T-helper 2 cell treated with Interferon-gamma antibody and Interleukin-4, amounts not matched to agents 5 μg/mL and 100 μg/mL, for 36 hours (primary cell): Measurements from ENCODE around the gene GGT5.
"Not testable (repeated sequence)": the region's sequence is repeated elsewhere in the genome, so short reads cannot be mapped to it uniquely, and the experiment has no call there.

Source experiments
- DNase-seq: peaks from one replicate; pipeline ENCODE4 v3.0.0; 2021; ENCODE audit warnings: low spot score
- H3K27ac Mint-ChIP-seq: one replicate; pipeline ENCODE4 v1.8.0; 2021; ENCODE audit warnings: mild to moderate bottlenecking, mixed read lengths
- H3K27me3 Mint-ChIP-seq: one replicate; pipeline ENCODE4 v1.8.0; 2021; ENCODE audit warnings: low read depth, mixed read lengths
- H3K36me3 Mint-ChIP-seq: one replicate; pipeline ENCODE4 v1.8.0; 2021; ENCODE audit warnings: low read depth, mixed read lengths
- H3K4me1 Mint-ChIP-seq: one replicate; pipeline ENCODE4 v1.8.0; 2021; ENCODE audit warnings: low read depth, mixed read lengths
- H3K4me3 Mint-ChIP-seq: one replicate; pipeline ENCODE4 v1.8.0; 2022; ENCODE audit warnings: mild to moderate bottlenecking, moderate library complexity, mixed read lengths
- H3K9me3 Mint-ChIP-seq: one replicate; pipeline ENCODE4 v1.8.0; 2021; ENCODE audit warnings: mixed read lengths

GGT5 gene

GRCh38 chr22:24209687-24210086 lies 35.2 kb downstream of the GGT5 start:
- no peak overlapping the region for H3K27ac Mint-ChIP-seq
- no peak overlapping the region for H3K4me3 Mint-ChIP-seq
- no peaks in the 10 kb centered on the region for H3K9me3 Mint-ChIP-seq
- peaks cover 32% of the 10 kb centered on the region for H3K4me1 Mint-ChIP-seq
- peaks cover 2% of the 10 kb centered on the region for H3K27me3 Mint-ChIP-seq
- peaks cover 5% of the 10 kb centered on the region for H3K36me3 Mint-ChIP-seq
- DNase-seq: no peak

DNA sequence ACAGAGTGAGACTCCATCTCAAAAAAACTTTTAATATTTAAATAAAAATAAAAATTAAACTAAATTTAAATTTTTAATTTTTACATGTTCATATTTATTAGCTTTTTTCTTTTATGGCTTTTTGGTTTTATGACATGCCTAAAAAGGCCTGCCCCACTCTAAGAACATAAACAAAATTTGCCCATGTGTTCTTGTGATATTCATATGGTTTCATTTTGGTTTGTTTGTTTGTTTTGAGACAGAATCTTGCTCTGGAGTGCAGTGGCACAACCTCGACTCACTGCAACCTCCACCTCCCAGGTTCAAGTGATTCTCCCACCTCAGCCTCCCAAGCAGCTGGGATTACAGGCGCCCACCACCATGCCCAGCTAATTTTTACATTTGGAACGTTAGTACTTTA lies 35.9 kb downstream of the GGT5 start:
- peaks cover 31% of the 10 kb centered on the region for H3K4me1 Mint-ChIP-seq
- H3K4me3 Mint-ChIP-seq: no peak overlapping the region
- DNase-seq: no peak
- peaks cover 5% of the 10 kb centered on the region for H3K36me3 Mint-ChIP-seq
- peaks cover 2% of the 10 kb centered on the region for H3K27me3 Mint-ChIP-seq
- H3K9me3 Mint-ChIP-seq: no peaks in the 10 kb centered on the region
- H3K27ac Mint-ChIP-seq: no peak overlapping the region

DNA sequence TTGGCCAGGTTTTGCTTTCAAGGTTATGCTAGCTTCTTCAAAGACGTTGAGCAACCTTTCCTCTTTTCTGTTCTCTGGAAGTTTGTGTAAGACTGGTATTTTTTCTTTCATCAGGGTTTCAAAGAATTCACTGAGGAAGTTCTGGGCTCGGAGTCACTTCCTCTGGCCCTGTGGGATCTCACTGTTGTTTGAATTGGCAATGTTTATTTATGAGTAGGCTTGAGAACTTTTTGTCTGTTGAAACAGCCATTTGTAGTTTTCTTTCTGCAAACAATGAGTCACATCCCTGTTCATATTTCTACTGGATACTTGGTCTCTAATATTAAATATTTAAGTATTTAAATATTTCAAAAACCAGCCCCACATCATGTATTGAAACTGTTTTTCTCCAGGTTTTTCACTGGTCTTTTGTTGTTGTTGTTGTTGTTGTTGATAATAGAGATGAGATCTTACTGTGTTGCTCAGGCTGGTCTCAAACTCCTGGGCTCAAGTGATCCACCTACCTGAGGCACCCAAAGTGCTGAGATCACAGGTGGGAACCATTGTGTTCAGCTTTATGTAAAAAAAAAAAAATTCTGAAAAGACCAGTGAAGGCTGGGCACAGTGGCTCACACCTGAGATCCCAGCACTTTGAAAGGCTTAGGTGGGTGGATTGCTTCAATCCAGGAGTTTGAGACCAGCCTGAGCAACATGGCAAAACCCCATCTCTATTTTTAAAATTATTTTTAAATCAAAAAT lies 36.7 kb downstream of the GGT5 start:
- no peak for DNase-seq

DNA sequence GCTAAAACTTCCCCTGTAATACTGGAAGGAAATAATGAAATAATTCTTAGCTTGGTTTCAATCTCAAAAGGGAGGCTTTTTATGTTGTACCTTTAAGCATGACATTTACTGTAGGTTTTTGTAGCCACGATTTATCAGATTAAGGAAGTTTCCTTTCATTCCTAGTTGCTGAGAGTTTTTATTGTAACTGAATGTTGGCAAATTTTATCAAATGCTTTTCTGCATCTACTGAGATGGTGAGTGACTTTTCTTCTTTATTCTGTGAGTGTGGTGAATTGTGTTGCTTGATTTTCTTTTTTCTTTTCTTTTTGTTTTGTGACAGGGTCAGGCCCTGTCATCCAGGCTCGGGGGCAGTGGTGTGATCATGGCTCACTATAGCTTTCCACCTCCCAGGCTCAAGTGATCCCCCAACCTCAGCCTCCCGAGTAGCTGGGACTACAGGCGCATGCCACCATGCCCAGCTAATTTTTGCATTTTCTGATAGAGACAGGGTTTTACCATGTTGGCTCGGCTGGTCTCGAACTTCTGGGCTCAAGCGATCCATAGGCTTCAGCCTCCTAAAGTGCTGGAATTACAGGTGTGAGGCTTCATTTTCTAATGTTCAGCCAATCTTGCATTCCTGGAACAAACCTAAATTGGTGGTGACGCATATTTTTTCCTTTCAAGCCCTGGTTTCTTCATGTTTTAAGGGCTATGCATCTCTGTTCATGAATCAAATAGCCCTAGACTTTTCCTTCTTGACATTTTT lies 37.4 kb downstream of the GGT5 start:
- peaks cover 35% of the 10 kb centered on the region for H3K4me1 Mint-ChIP-seq
- peak overlapping the region; percentile 60 for H3K4me3 Mint-ChIP-seq
- H3K27me3 Mint-ChIP-seq: peaks cover 2% of the 10 kb centered on the region
- H3K36me3 Mint-ChIP-seq: peaks cover 5% of the 10 kb centered on the region
- no peaks in the 10 kb centered on the region for H3K9me3 Mint-ChIP-seq
- peak overlapping the region; percentile 70 for H3K27ac Mint-ChIP-seq
- no peak for DNase-seq

More for the DNA sequence above, 36.7 kb downstream of the GGT5 start:
- H3K27ac Mint-ChIP-seq: peak overlapping the region; percentile 70
- peaks cover 2% of the 10 kb centered on the region for H3K27me3 Mint-ChIP-seq
- H3K36me3 Mint-ChIP-seq: peaks cover 5% of the 10 kb centered on the region
- peaks cover 33% of the 10 kb centered on the region for H3K4me1 Mint-ChIP-seq
- H3K9me3 Mint-ChIP-seq: no peaks in the 10 kb centered on the region
- H3K4me3 Mint-ChIP-seq: peak overlapping the region; percentile 60

DNA sequence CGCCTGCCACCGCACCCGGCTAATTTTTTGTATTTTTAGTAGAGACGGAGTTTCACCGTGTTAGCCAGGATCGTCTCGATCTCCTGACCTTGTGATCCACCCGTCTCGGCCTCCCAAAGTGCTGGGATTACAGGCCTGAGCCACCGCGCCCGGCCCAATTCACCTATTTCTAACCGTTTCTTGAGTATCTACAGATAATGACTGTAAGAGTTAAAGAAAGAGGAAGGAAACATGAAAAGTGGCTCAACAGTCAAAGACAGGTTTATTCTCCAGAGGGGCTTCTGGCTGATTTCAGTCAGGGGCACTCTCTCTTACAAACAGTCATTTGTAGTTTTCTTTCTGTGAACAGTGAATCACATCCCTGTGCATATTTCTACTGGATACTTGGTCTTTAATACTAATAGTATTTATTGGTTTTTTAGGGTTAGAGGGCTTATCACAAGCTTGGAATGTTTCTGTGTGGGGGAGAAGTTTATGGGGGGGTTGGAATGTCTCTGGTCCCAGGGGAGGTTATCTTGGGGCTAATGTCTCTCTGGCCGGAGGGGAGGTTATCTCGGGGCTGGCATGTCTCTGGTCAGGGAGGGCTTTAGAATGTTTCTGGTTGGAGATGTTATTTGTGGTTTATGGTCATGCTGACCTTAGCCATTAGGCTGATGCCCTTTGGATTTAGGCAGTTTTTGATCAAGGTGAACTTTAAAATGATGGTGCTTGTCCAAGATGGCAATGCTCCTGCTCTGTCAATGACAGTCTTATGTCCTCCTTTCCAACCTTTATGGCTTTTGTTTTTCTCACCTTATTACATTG lies 38.2 kb downstream of the GGT5 start:
- Mint-ChIP-seq H3K4me1 (peaks cover 35% of the 10 kb centered on the region), H3K4me3 (peak overlapping the region; percentile 60), H3K27ac (peak overlapping the region; percentile 70)
- not testable (repeated sequence) for H3K9me3 Mint-ChIP-seq, H3K36me3 Mint-ChIP-seq, H3K27me3 Mint-ChIP-seq, DNase-seq

GRCh38 chr22:24205438-24206195 lies 39.3 kb downstream of the GGT5 start:
- Mint-ChIP-seq H3K27ac (peak overlapping the region; percentile 55), H3K4me3 (peak overlapping the region; percentile 1), H3K4me1 (peaks cover 39% of the 10 kb centered on the region), H3K9me3 (no peaks in the 10 kb centered on the region), H3K36me3 (peaks cover 5% of the 10 kb centered on the region), H3K27me3 (no peaks in the 10 kb centered on the region)
- DNase-seq: no peak

GRCh38 chr22:24203856-24204255 lies 41.0 kb downstream of the GGT5 start:
- DNase-seq: not testable (repeated sequence)

DNA sequence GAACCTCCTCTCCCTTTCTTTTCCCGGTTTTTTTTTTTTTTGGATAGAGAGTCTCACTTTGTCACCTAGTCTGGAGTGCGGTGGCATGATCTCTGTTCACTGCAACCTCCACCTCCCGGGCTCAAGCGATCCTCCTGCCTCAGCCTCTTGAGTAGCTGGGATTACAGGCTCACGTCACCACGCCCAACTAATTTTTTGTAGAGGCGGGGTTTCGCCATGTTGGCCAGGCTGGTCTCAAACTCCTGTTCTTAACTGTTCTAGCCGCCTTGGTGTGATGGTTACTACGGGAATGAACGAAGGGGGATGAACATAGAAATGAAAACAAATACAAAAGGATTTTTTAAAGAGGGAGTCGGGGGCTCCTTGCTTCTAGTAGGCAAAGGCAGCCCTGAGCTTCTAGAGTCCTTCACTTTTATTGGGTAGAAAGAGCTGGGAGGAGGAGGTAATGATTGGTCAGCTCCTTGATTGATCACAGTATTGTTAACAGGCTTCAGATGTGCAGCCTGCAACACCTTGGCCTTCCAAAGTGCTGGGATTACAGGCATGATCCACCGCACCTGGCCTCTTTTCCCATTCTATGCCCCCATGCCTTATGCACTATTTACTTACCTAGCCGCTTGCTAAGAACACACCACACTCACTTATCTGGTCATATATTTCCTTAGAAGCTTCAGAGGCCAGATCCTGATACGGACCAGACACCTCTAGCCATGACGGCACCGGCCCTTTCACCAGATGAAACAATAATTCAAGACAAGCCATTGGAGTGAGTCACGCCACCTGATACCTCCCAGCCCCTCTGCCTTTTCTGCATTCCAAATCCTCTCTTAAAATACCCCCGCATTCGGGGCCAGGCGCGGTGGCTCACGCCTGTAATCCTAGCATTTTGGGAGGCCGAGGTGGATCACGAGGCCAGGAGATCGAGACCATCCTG lies 42.9 kb downstream of the GGT5 start:
- Mint-ChIP-seq H3K4me3 (no peak overlapping the region), H3K27me3 (no peaks in the 10 kb centered on the region), H3K36me3 (peaks cover 1% of the 10 kb centered on the region), H3K4me1 (peaks cover 35% of the 10 kb centered on the region), H3K9me3 (no peaks in the 10 kb centered on the region), H3K27ac (no peak overlapping the region)
- DNase-seq: no peak

More at GRCh38 chr22:24203856-24204255, 41.0 kb downstream of the GGT5 start:
- H3K9me3 Mint-ChIP-seq, H3K27ac Mint-ChIP-seq, H3K27me3 Mint-ChIP-seq, H3K36me3 Mint-ChIP-seq, H3K4me3 Mint-ChIP-seq: not testable (repeated sequence)
- H3K4me1 Mint-ChIP-seq: peaks cover 34% of the 10 kb centered on the region

DNA sequence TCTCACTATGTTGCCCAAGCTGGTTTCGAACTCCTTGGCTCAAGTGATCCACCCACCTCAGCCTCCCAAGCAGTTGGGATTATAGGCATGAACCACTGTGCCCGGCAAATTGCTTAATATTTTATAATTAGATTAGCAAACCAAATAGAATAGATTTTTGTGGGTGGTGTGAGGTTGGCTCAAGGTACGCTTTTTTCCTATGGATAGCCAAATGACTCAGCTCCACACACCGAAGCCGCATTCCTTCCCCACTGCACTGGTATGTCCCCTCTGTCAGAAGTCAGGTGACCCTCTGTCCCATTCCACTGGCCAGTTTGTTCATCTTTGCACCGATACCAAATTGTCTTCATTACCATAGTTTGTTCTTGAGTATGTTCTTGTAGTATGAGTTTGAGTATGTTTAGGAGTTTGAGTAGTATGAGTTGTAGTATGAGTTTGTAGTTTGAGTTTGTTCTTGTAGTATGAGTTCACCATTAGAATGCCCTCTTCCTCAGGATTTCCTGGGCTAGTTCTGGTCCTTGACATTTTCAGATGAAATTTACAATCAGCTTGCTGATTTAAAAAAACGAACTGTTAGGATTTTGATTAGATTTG lies 44.2 kb downstream of the GGT5 start:
- Mint-ChIP-seq H3K4me1 (peaks cover 38% of the 10 kb centered on the region), H3K4me3 (no peak overlapping the region), H3K9me3 (no peaks in the 10 kb centered on the region), H3K27me3 (no peaks in the 10 kb centered on the region), H3K27ac (no peak overlapping the region), H3K36me3 (peaks cover 1% of the 10 kb centered on the region)
- no peak for DNase-seq

GRCh38 chr22:24198682-24199052 lies 46.2 kb downstream of the GGT5 start:
- no peak for DNase-seq
- peaks cover 1% of the 10 kb centered on the region for H3K36me3 Mint-ChIP-seq
- no peak overlapping the region for H3K4me3 Mint-ChIP-seq
- H3K9me3 Mint-ChIP-seq: no peaks in the 10 kb centered on the region
- H3K27me3 Mint-ChIP-seq: no peaks in the 10 kb centered on the region
- peaks cover 32% of the 10 kb centered on the region for H3K4me1 Mint-ChIP-seq
- peak overlapping the region; percentile 84 for H3K27ac Mint-ChIP-seq

DNA sequence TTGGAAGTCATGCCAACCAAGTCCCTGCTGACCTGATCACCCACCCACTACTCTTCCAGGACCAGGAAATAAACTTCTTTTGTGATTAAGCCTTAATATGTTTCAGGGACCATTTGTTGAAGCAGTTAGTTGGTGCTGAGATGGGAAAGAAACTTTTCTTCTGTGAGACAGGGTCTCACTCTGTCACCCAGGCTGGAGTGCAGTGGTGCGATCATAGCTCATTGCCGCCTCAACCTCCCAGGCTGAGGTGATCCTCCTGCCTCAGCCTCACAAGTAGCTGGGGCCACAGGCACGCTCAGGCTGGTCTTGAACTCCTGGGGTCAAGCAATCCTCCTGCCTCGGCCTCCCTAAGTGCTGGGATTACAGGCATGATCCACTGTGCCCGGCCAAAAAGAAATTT lies 53.0 kb downstream of the GGT5 start:
- H3K36me3 Mint-ChIP-seq: no peaks in the 10 kb centered on the region
- H3K4me1 Mint-ChIP-seq: peaks cover 13% of the 10 kb centered on the region
- no peak for DNase-seq
- no peaks in the 10 kb centered on the region for H3K27me3 Mint-ChIP-seq
- H3K27ac Mint-ChIP-seq: no peak overlapping the region
- no peak overlapping the region for H3K4me3 Mint-ChIP-seq
- H3K9me3 Mint-ChIP-seq: no peaks in the 10 kb centered on the region

DNA sequence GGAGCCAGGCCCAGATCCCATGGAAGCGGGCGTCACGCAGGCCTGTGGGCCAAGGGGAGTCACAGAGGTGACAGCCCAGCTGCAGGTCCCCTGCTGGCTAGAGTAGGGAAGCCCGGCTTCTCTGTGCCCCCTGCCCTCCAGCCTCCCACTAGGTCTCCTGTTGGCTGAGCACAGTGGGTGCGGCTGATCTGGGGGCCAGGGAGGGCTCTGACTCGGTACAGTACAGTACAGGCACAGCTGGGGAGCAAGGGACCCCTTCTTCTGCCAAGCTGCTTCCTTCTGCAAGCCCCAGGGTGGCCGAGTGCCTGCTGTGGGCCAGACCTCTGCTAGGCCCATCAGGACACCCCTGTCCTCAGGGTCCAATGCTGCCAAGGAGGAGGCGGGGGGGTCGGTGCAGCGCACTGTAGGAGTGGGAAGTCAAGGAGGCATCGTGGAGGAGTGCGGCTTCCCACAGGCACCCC lies 53.5 kb downstream of the GGT5 start:
- no peak for DNase-seq
- Mint-ChIP-seq H3K4me3 (no peak overlapping the region), H3K27me3 (no peaks in the 10 kb centered on the region), H3K27ac (no peak overlapping the region), H3K4me1 (peaks cover 9% of the 10 kb centered on the region), H3K9me3 (no peaks in the 10 kb centered on the region), H3K36me3 (no peaks in the 10 kb centered on the region)
